HepG2 (cell line): Measurements from ENCODE around the gene DHRS4L2. TPM values are rescaled to one million over a fixed set of nuclear protein-coding genes. Genes with fewer than 3 reads are reported as not detected.

Source experiments
- ATRX ChIP-seq: sonication (generic); formaldehyde crosslinking; IDR thresholded peaks from 2 replicates; pipeline ENCODE4 v1.4.0; 2020; ENCODE audit warnings: missing genetic modification reagents, borderline replicate concordance
- HDAC2 ChIP-seq: sonication (generic); formaldehyde crosslinking; IDR thresholded peaks from 2 replicates; pipeline ENCODE4 v1.4.0; 2020; ENCODE audit warnings: missing genetic modification reagents
- MTA1 ChIP-seq: sonication (generic); formaldehyde crosslinking; IDR thresholded peaks from 2 replicates; pipeline ENCODE4 v1.4.0; 2020; ENCODE audit warnings: missing genetic modification reagents, mild to moderate bottlenecking, borderline replicate concordance
- NFKB2 ChIP-seq: sonication (generic); formaldehyde crosslinking; IDR thresholded peaks from 2 replicates; pipeline ENCODE4 v1.4.0; 2020; ENCODE audit warnings: missing genetic modification reagents, borderline replicate concordance
- NR2F6 ChIP-seq, 2 experiments: IDR thresholded peaks; 2 replicates each; pipeline ENCODE4 v1.6.1; 2016; ENCODE audit warnings: antibody characterized with exemption in 1 of 2, mild to moderate bottlenecking in 1 of 2
- RARA ChIP-seq: IDR thresholded peaks from 2 replicates; pipeline ENCODE4 v1.6.1; 2016; ENCODE audit warnings: missing genetic modification reagents, missing compliant biosample characterization
- RARG ChIP-seq: sonication (generic); formaldehyde crosslinking; IDR thresholded peaks from 2 replicates; pipeline ENCODE4 v1.4.0; 2020; ENCODE audit warnings: low read depth, mild to moderate bottlenecking, missing genetic modification reagents
- RNF2 ChIP-seq: fragments of 450-650 bp; conservative IDR thresholded peaks from 2 replicates; pipeline ENCODE4 v1.6.1; 2016; ENCODE audit warnings: low read depth
- SAP130 ChIP-seq: IDR thresholded peaks from 2 replicates; pipeline ENCODE4 v1.6.1; 2016; ENCODE audit warnings: low read depth
- SMAD1 ChIP-seq: sonication (generic); formaldehyde crosslinking; IDR thresholded peaks from 2 replicates; pipeline ENCODE4 v1.4.0; 2020; ENCODE audit warnings: missing genetic modification reagents, low read depth, mild to moderate bottlenecking, borderline replicate concordance
- SOX6 ChIP-seq, 2 experiments: fragments of 450-650 bp in 1 of 2; sonication (generic) in 1 of 2; formaldehyde crosslinking in 1 of 2; IDR thresholded peaks; 2 replicates each; pipeline versions ENCODE4 v1.4.0 to v1.6.1; 2017 to 2020; ENCODE audit warnings: antibody characterized with exemption in 1 of 2, mild to moderate bottlenecking in 1 of 2, missing genetic modification reagents in 1 of 2
- SP1 ChIP-seq, 2 experiments: fragments of 450-650 bp in 1 of 2; sonication (generic) in 1 of 2; formaldehyde crosslinking in 1 of 2; IDR thresholded peaks; 2 replicates each; pipeline versions ENCODE4 v1.4.0 to v1.6.1; 2016 to 2020; ENCODE audit warnings: missing genetic modification reagents in 1 of 2
- ZEB1 ChIP-seq: IDR thresholded peaks from 2 replicates; pipeline ENCODE4 v1.6.1; 2012; ENCODE audit warnings: mild to moderate bottlenecking, low read depth, inconsistent platforms; ENCODE audit not compliant: insufficient replicate concordance
- ZFP36L2 ChIP-seq: sonication (generic); formaldehyde crosslinking; IDR thresholded peaks from 2 replicates; pipeline ENCODE4 v1.4.0; 2020; ENCODE audit warnings: missing genetic modification reagents
- ZFP41 ChIP-seq: sonication (generic); formaldehyde crosslinking; IDR thresholded peaks from 2 replicates; pipeline ENCODE4 v1.4.0; 2020; ENCODE audit warnings: mild to moderate bottlenecking, missing genetic modification reagents, borderline replicate concordance
- ZNF460 ChIP-seq: sonication (generic); formaldehyde crosslinking; IDR thresholded peaks from 2 replicates; pipeline ENCODE4 v1.5.1; 2020; ENCODE audit warnings: missing genetic modification reagents, mild to moderate bottlenecking, borderline replicate concordance
- ZNF614 ChIP-seq: IDR thresholded peaks from 2 replicates; pipeline ENCODE4 v1.6.1; 2018; ENCODE audit warnings: missing biosample characterization, missing genetic modification reagents, inconsistent platforms, borderline replicate concordance
- ZNF644 ChIP-seq: IDR thresholded peaks from 2 replicates; pipeline ENCODE4 v1.6.1; 2016; ENCODE audit warnings: low read depth
- ZNF782 ChIP-seq: sonication (generic); formaldehyde crosslinking; IDR thresholded peaks from 2 replicates; pipeline ENCODE4 v1.4.0; 2020; ENCODE audit warnings: missing genetic modification reagents, mild to moderate bottlenecking, borderline replicate concordance
- ZSCAN31 ChIP-seq: sonication (generic); formaldehyde crosslinking; IDR thresholded peaks from 2 replicates; pipeline ENCODE4 v1.5.0; 2020; ENCODE audit warnings: low read depth, mild to moderate bottlenecking, missing genetic modification reagents
- polyA plus RNA-seq, 8 experiments: library from polyadenylated mRNA; depleted of rRNA in 3 of 8; stranded (reverse) in 7 of 8; unstranded in 1 of 8; fragments of >200 nt; fragmentation: Illumina TruSeq in 4 of 8; extraction: Trizol in 4 of 8; gene quantifications; 2 replicates each; pipeline versions ENCODE4 v1.2.1 to v1.2.3, GENCODE V29; 2011 to 2016; ENCODE audit warnings: low read depth in 4 of 8, missing spikeins in 1 of 8, mixed read lengths in 1 of 8; ENCODE audit not compliant: insufficient read depth in 1 of 8
- total RNA-seq, 5 experiments: library from RNA; depleted of rRNA; stranded (reverse); fragments of >200 nt; fragmentation: Illumina TruSeq; extraction: Trizol; gene quantifications; 2 replicates each; pipeline ENCODE4 v1.2.3, GENCODE V29; 2016; ENCODE audit warnings: low read depth in 1 of 5
- TF ChIP-seq, protein P1 (sequence below): IDR thresholded peaks from 2 replicates; pipeline ENCODE4 v1.6.1; 2016; ENCODE audit warnings: low read depth
- TF ChIP-seq, protein P2 (sequence below): IDR thresholded peaks from 2 replicates; pipeline ENCODE4 v1.6.1; 2016; ENCODE audit warnings: missing biosample characterization, missing genetic modification reagents, low read depth
- TF ChIP-seq, protein P3 (sequence below): sonication (generic); formaldehyde crosslinking; IDR thresholded peaks from 2 replicates; pipeline ENCODE4 v1.4.0; 2020; ENCODE audit warnings: mild to moderate bottlenecking, missing genetic modification reagents
- TF ChIP-seq, protein P4 (sequence below): sonication (generic); formaldehyde crosslinking; IDR thresholded peaks from 2 replicates; pipeline ENCODE4 v1.5.0; 2020; ENCODE audit warnings: missing genetic modification reagents
- TF ChIP-seq, protein P5 (sequence below): sonication (generic); formaldehyde crosslinking; IDR thresholded peaks from 2 replicates; pipeline ENCODE4 v1.8.1; 2023; ENCODE audit warnings: missing genetic modification reagents, inconsistent platforms, borderline replicate concordance

Gene DHRS4L2
- total and polyA plus RNA-seq, 2 of the 13 experiments (the other 11 are each of a cell fraction or from before 2014, with no cell fraction given): 24.7 to 38.2 TPM

DNA sequence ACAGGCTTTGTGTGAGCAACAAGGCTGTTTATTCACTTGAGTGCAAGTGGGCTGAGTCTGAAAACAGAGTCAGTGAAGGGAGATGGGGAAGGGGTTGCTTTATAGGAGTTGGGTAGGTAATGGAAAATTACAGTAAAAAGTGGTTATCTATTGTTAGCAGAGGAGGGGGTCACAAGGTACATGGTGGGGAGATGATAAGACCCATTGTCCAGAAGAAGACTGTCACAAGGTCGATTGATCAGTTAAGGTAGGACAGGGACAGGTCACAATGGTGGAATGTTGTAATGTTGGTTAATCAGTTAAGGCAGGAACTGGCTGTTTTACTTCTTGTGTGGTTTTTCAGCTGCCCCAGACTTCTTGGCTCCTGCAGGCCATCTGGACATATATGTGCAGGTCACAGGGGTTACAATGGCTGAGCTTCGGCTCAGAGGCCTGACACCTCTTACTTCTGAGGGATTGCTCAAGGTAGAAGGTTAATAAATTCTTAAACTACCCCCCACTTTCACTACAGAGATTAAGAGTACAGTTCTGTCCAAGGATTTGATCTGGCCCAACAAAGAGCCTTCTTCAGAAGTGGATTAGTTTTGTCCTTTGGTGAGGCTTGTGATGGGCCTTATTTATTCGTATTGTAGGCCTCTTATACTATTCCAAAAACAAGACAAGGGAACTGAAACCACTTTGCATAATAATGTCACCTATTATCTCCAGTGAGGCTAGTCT is 49.0 kb upstream of the DHRS4L2 start (continued):
- TF ChIP-seq, protein P1, sequence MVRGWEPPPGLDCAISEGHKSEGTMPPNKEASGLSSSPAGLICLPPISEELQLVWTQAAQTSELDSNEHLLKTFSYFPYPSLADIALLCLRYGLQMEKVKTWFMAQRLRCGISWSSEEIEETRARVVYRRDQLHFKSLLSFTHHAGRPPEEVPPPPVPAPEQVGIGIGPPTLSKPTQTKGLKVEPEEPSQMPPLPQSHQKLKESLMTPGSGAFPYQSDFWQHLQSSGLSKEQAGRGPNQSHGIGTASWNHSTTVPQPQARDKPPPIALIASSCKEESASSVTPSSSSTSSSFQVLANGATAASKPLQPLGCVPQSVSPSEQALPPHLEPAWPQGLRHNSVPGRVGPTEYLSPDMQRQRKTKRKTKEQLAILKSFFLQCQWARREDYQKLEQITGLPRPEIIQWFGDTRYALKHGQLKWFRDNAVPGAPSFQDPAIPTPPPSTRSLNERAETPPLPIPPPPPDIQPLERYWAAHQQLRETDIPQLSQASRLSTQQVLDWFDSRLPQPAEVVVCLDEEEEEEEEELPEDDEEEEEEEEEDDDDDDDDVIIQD: no peak
- TF ChIP-seq, protein P2, sequence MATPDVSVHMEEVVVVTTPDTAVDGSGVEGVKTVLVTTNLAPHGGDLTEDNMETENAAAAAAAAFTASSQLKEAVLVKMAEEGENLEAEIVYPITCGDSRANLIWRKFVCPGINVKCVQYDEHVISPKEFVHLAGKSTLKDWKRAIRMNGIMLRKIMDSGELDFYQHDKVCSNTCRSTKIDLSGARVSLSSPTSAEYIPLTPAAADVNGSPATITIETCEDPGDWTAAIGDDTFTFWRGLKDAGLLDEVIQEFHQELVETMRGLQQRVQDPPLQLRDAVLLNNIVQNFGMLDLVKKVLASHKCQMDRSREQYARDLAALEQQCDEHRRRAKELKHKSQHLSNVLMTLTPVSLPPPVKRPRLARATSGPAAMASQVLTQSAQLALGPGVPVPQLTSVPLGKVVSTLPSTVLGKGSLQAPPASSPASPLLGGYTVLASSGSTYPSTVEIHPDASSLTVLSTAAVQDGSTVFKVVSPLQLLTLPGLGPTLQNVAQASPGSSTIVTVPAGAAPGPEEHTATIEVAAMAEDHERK (CRISPR knock-in tag): no peak
- TF ChIP-seq ZEB1 (no peak), ZNF460 (no peak), SP1 (IDR thresholded peaks at IDR 0.05) (no peak), SP1 (CRISPR knock-in tag; IDR thresholded peaks at IDR 0.05) (0 out of 2 replicates have a peak, but pooled peaks have one; percentile 42), SOX6 (IDR thresholded peaks at IDR 0.05) (0 out of 2 replicates have a peak, but pooled peaks have one; percentile 27), SOX6 (CRISPR knock-in tag; IDR thresholded peaks at IDR 0.05) (peak; percentile 99), NR2F6 (IDR thresholded peaks at IDR 0.05) (peak; percentile 84), NR2F6 (CRISPR knock-in tag; IDR thresholded peaks at IDR 0.05) (peak; percentile 79), RARA (CRISPR knock-in tag) (peak; percentile 81), RNF2 (no peak), ZFP36L2 (CRISPR knock-in tag) (no peak), ZNF782 (CRISPR knock-in tag) (no peak; the same call in 1 of the 2 replicates), SAP130 (CRISPR knock-in tag) (no peak), SMAD1 (CRISPR knock-in tag) (no peak), ZSCAN31 (CRISPR knock-in tag) (no peak), ZFP41 (no peak), MTA1 (CRISPR knock-in tag) (no peak), ZNF644 (CRISPR knock-in tag) (peak; percentile 91), RARG (CRISPR knock-in tag) (no peak), ZNF614 (CRISPR knock-in tag) (0 out of 2 replicates have a peak, but pooled peaks have one; percentile 54), HDAC2 (CRISPR knock-in tag) (no peak), ATRX (CRISPR knock-in tag) (no peak), NFKB2 (no peak)
- TF ChIP-seq, protein P3, sequence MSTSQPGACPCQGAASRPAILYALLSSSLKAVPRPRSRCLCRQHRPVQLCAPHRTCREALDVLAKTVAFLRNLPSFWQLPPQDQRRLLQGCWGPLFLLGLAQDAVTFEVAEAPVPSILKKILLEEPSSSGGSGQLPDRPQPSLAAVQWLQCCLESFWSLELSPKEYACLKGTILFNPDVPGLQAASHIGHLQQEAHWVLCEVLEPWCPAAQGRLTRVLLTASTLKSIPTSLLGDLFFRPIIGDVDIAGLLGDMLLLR: no peak
- TF ChIP-seq, protein P4, sequence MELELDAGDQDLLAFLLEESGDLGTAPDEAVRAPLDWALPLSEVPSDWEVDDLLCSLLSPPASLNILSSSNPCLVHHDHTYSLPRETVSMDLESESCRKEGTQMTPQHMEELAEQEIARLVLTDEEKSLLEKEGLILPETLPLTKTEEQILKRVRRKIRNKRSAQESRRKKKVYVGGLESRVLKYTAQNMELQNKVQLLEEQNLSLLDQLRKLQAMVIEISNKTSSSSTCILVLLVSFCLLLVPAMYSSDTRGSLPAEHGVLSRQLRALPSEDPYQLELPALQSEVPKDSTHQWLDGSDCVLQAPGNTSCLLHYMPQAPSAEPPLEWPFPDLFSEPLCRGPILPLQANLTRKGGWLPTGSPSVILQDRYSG (CRISPR knock-in tag): no peak
- TF ChIP-seq, protein P5, sequence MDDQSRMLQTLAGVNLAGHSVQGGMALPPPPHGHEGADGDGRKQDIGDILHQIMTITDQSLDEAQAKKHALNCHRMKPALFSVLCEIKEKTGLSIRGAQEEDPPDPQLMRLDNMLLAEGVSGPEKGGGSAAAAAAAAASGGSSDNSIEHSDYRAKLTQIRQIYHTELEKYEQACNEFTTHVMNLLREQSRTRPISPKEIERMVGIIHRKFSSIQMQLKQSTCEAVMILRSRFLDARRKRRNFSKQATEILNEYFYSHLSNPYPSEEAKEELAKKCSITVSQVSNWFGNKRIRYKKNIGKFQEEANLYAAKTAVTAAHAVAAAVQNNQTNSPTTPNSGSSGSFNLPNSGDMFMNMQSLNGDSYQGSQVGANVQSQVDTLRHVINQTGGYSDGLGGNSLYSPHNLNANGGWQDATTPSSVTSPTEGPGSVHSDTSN (CRISPR knock-in tag): no peak
